ENCODE results near the gene MAP3K21.

The MAP3K21 gene

GRCh38 chr1:233333086-233333485, 5.6 kb downstream of the MAP3K21 start:
- no peak overlapping the region for H3K4me3 ChIP-seq (ENCODE audit: low read depth, low read length)
- no peak for TF ChIP-seq CTCF (IDR thresholded peaks at IDR 0.05; ENCODE audit: borderline replicate concordance, insufficient read depth, low read depth, low read length)

- no peak overlapping the region for H3K4me3 ChIP-seq (ENCODE audit: low read depth, low read length)
- no peak for TF ChIP-seq CTCF (IDR thresholded peaks at IDR 0.05; ENCODE audit: borderline replicate concordance, insufficient read depth, low read depth, low read length)
These were observed 6.6 kb downstream of the MAP3K21 start for GRCh38 chr1:233334092-233334491.

- no peak for TF ChIP-seq CTCF (IDR thresholded peaks at IDR 0.05; ENCODE audit: borderline replicate concordance, insufficient read depth, low read depth, low read length)
- H3K4me3 ChIP-seq (ENCODE audit: low read depth, low read length): no peak overlapping the region
These were observed 9.3 kb downstream of the MAP3K21 start for GRCh38 chr1:233336554-233337456.

GRCh38 chr1:233337505-233337904, 10.0 kb downstream of the MAP3K21 start:
- no peak for TF ChIP-seq CTCF (IDR thresholded peaks at IDR 0.05; ENCODE audit: borderline replicate concordance, insufficient read depth, low read depth, low read length)
- no peak overlapping the region for H3K4me3 ChIP-seq (ENCODE audit: low read depth, low read length)

- H3K4me3 ChIP-seq (ENCODE audit: low read depth, low read length): no peak overlapping the region
- TF ChIP-seq CTCF (IDR thresholded peaks at IDR 0.05; ENCODE audit: borderline replicate concordance, insufficient read depth, low read depth, low read length): no peak
These were observed 10.6 kb downstream of the MAP3K21 start for GRCh38 chr1:233338102-233338501.

GRCh38 chr1:233340031-233340555, 12.6 kb downstream of the MAP3K21 start:
- no peak for TF ChIP-seq CTCF (IDR thresholded peaks at IDR 0.05; ENCODE audit: borderline replicate concordance, insufficient read depth, low read depth, low read length)
- no peak overlapping the region for H3K4me3 ChIP-seq (ENCODE audit: low read depth, low read length)

Measured in GM12875 (cell line).